B cell (primary cell): ENCODE data around the gene CACNA1A.
"Not testable (repeated sequence)": the region's sequence is repeated elsewhere in the genome, so short reads cannot be mapped to it uniquely, and the experiment has no call there.

Experiments used
- EZH2 ChIP-seq: IDR thresholded peaks from 2 replicates; pipeline ENCODE4 v1.6.1; 2012; ENCODE audit warnings: borderline replicate concordance, low read depth, mild to moderate bottlenecking, moderate library complexity, low read length; ENCODE audit not compliant: insufficient read depth, poor library complexity, severe bottlenecking
- TF ChIP-seq, protein P1 (sequence below): fragments of 200-600 bp; IDR thresholded peaks from one replicate; pipeline ENCODE4 v1.8.0; 2022; ENCODE audit warnings: antibody characterized with exemption, mild to moderate bottlenecking

DNA sequence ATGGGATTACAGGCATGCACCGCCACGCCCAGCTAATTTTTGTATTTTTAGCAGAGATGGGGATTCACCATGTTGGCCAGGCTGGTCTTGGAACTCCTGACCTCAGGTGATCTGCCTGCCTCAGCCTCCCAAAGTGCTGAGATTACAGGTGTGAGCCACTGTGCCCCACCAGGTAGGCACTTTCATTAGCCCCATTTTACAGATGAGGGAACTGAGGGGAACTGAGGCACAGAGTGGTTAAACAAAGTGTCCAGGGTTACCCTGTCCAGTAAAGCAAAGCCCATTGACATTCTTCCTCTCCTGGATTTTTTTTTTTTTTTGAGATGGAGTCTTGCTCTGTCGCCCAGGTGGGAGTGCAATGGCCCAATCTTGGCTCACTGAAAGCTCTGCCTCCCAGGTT, 340.1 kb downstream of the CACNA1A start:
- TF ChIP-seq, protein P1, sequence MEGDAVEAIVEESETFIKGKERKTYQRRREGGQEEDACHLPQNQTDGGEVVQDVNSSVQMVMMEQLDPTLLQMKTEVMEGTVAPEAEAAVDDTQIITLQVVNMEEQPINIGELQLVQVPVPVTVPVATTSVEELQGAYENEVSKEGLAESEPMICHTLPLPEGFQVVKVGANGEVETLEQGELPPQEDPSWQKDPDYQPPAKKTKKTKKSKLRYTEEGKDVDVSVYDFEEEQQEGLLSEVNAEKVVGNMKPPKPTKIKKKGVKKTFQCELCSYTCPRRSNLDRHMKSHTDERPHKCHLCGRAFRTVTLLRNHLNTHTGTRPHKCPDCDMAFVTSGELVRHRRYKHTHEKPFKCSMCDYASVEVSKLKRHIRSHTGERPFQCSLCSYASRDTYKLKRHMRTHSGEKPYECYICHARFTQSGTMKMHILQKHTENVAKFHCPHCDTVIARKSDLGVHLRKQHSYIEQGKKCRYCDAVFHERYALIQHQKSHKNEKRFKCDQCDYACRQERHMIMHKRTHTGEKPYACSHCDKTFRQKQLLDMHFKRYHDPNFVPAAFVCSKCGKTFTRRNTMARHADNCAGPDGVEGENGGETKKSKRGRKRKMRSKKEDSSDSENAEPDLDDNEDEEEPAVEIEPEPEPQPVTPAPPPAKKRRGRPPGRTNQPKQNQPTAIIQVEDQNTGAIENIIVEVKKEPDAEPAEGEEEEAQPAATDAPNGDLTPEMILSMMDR = not testable (repeated sequence)
- not testable (repeated sequence) for TF ChIP-seq EZH2
